Stimulated activated CD4-positive, alpha-beta T cell treated with anti-CD3 and anti-CD28 coated beads, Interleukin-1b, Interleukin-23, amount 100 ng/mL, for 1 hour (primary cell): ENCODE measurements around the gene ARHGAP40.

Source experiments
- DNase-seq, 2 donors: peaks; one replicate each; pipeline ENCODE4 v3.0.0-alpha.2; 2020; ENCODE audit warnings: low read depth in 2 of 2

ARHGAP40 gene

DNA sequence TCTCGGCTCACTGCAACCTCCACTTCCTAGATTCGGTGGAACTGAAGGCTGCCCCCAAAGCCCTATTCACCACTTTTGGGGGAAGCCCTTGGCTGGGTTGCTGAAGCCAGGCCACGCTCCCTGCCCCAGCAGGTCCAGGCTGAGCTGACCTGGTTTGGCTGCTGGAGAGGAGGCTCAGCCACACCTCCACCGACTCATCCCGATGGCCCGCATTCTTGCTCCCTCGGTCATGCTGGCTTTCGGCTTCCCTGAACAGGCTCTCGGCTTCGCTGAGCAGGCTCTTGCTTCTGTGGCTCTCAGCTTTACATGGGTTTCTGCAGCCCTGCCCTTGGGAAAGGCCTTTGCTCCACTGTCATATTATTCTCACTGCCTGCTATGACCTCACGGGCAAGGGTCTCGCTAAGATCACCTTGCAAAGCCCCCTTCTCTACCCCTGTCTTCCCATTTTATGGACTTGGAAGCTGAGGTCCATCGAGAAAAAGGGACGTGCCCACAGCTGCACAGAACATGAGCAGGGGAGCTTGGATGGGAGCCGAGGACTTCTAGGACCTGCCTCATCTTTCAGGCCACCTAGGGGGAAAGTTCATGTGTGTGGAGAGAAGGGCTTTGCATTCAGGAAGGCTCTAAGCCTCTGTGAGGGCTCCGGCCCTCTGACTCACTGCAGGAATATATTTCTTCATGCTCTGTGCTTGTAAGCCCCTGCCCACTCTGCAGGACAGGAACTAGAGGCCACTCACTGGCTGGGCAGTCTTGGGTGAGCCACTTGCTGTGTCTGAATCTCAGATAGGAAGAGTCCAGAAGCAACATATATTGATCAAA, 15.6 kb downstream of the ARHGAP40 start:
- DNase-seq: no peak

DNA sequence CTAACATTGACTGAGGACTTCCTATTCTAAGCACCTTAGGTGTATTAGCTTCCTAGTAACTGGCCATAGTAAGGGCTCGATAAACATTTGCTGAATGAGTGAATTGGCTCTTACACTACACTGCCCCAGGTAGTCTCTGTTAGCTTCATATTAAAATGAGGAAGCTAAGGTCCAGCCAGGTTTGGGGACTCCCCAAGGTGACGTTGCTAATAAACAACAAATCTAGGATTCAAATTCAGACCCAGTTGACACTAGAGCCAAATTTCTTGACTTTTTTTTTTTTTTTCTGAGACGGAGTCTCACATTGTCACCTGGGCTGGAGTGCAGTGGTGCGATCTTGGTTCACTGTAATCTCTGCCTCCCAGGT, 16.2 kb downstream of the ARHGAP40 start:
- DNase-seq: no peak

DNA sequence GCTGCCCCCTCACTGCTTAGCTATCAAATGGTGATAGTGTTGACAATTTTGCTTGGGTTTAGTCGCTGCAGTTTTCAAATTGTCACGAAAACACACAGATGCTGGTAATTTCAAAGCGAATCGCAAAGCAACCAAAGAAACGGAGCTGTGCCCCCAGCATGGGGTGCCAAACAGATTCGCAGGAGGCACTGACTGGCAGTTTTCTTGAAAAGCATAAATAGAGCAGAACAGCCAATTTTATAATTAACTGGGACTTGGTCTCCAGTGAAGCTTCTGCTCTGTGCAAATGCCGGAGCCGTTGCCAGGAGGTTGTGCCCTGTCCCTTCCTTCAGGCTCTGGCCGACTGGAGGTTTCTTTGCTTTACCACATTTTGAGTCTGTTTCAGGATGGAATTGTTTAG, 18.8 kb downstream of the ARHGAP40 start:
- DNase-seq: no peak

DNA sequence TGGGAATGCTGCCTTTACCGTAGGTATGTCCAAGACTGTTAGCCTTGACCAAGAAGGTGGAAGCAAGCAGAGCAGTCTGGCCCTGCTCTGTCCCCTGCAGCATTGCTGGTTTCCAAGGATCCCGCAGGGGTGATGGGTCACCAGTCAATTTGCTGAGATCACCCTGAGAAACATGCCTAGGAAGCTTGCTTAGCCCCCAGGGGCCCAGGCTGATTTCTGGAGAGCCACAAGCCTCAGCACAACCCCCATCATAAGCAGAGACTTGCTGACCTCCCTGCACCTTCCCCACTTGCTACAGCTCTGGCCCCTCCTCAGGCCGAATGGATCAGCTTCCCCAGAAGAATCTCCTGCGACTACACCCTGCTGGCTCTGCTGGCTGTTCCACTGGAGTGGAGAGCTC, 21.5 kb downstream of the ARHGAP40 start:
- no peak for DNase-seq

DNA sequence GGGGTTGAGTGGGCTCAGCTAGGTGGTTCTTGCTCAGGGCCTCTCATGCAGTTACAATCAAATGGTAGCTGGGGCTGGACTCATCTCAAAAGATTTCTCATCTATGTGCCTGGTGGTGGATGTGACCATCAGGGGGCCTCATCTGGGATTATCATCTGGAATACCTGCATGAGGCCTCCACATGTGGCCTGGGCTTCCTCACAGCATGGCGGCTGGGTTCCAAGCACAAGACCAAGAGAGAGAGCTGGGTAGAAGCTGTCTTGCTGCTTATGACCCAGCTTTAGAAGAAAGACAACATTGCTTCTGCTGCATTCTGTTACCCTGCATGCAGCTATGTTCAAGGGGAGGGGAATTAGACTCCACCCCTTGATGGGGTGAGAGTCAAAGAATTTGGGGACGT, 22.5 kb downstream of the ARHGAP40 start:
- DNase-seq: no peak

DNA sequence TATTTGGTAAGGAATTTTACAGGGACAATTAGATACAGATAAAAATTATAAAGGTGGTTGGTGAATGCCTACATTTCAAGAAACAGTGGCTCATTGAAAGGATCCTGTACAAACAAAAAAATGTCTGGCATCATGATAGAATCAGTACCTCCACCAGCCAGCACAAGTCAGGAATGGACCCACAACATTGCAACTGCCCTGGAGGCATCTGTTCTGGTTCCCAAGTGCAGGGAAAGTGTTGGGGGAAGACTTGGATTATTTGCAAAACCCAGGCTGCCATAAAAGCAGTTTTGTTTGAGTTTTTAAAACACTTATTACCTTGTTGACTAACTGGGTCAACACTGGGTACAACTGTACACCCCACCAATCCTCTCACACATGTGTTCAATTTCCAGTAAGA, 24.3 kb downstream of the ARHGAP40 start:
- no peak for DNase-seq

DNA sequence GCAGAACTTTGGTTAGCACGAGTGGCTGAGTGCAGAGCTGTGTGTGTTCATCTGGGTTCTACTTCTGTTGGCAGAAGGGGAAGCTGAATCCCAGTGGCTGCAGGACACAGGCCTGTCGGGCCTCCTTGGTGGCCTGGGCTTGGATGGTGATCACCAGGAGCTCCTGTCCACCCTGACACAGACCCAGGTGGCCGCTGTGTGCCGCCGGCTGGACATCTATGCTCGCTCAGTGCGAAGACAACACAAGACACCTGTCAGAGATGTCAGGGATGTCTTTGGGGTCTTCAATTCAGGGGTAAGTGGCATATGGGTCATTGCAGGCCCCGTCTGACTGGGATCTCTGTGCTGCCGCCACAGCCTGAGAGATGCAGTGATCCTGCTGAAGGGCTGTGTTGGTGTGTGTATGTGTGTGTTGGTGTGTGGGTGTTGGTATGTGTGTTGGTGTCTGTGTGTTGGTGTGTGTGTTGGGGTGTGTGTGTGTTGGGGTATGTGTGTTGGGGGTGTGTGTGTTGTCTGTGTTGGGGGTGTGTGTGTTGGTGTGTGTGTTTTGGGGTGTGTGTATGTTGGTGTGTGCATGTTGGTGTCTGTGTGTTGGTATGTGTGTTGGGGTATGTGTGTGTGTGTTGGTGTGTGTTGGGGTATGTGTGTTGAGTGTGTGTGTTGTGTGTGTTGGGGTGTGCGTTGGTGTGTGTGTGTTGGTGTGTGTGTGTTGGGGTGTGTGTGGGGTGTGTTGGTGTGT, 25.5 kb downstream of the ARHGAP40 start:
- DNase-seq: no peak

DNA sequence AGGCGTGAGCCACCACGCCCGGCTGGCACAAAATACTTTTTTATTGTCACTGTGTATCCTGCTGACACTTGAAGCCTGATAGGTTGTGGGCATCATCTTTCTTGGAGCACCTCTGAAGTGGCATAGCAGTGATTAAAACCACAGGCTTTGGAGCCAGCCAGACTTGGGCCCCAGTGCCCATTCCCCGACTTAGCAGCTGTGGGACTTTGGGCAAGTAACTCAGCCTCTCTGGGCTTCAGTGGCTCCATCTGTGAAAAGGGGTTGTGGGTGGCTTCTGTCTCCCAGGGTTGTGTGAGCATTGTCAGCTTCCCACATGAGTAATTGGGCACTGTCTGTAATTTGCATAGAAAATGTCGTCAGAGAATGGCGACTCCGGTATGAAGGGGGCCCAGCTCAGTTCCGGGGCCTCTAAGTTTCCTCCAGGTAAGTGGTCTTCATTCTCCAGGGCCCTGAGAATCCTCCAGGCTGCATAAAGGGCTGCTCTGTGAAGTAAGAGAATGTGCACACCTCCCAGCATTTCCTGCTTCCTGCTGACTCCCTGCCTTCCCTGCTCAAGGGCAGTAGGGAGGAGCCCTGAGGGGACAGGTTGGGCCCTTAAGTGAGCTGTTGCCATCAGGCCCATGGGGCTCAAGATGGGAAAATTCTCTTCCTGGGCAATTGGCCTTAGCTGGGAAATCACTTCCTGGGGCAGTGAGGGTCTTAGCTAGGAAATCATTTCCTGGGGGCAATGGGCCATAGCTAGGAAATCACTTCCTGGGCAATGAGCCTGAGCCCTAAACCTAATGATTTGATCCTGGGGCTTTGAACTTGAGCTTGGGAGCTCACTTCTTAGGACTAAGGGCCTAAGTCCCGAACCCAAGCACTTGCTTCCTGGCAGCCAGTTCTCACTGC, 27.2 kb downstream of the ARHGAP40 start:
- no peak for DNase-seq

DNA sequence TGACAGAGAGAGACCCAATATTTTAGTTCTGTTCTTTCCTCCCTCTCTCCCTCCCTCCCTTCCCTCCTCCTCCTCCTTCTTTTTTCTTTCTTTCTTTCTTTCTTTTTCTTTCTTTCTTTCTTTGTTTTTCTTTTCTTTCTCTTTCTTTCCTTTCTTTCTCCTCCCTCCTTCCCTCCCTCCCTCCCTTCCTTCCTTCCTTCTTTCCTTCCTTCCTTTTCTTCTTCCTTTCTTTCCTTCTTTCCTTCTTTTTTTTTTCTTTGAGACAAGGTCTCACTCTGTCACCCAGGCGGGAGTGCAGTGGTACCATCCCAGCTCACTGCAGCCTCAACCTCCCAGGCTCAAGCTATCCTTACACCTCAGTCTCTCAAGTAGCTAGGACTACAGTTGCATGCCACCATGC, 28.4 kb downstream of the ARHGAP40 start:
- no peak for DNase-seq

DNA sequence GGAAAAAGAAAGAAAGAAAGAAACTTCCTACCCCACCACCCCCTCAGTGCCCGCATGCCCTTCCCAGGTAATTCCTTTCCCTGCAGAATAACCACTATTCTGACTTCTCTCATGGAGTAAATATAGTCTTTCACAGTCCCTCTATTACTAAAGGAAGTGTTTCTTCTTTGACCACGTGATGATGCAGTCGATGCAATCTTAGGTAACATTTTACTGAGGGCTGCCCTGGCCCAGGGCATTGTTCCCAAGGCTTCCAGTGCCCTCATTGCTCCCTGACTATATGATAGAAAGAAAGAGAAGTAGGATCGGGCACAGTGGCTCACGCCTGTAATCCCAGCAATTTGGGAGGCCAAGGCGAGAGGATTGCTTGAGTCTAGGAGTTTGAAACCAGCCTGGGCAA, 29.1 kb downstream of the ARHGAP40 start:
- no peak for DNase-seq

DNA sequence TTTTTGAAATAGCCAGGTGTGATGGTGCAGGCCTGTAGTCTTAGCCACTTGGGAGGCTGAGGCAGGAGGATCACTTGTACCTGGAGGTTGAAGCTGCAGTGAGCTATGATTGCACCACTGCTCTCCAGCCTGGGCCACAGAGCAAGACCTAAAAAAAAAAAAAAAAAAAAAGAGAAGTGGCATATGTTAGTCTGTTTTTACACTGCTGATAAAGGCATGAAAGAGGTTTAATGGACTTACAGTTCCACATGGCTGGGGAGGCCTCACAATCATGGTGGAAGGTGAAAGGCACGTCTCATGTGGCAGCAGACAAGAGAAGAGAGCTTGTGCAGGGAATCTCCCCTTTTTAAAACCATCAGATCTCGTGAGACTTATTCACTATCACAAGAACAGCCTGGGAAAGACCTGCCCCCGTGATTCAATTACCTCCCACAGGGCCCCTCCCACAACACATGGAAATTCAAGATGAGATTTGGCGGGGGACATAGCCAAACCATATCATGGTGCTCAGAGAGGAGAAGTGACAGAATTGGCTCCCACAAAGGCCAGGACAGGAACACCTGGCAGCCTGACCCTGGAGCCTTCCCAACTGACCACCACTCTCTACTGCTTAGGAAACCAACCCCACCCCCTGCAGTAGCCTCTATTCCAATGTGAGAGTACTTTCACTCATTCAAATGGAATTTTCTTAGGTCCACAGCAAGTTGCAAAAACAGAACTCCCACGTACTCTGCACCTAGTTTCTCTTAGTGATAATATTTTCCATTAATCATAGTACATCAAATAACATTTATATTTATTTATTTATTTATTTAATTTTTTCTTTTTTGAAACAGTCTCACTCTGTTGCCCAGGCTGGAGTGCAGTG, 29.8 kb downstream of the ARHGAP40 start:
- DNase-seq: no peak

DNA sequence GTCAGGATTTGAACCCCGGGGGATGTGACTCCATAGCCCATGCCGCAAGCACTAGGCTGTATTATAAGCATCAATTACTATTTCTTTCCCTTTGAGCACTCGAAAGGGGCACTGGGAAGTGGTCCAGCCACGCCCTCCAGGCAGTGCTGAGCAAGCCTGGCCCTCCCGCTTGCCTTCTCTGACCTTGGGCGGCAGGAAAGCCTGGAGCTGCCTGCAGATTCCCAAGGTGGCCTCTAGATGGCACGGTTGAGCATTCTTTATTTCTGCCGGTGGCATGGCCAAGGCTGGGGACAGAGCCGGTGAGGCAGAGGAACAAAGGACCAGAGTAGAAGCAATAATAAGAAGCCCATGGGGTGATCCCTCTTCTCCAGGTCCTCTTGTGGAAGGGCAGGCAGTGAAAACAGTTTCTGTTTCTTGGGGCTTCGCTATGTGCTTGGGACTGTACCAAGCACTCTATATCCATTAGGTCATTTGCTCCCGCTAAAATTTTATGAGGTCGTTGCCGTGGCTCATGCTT, 32.0 kb downstream of the ARHGAP40 start:
- peak; percentile 7 to 27 for DNase-seq

DNA sequence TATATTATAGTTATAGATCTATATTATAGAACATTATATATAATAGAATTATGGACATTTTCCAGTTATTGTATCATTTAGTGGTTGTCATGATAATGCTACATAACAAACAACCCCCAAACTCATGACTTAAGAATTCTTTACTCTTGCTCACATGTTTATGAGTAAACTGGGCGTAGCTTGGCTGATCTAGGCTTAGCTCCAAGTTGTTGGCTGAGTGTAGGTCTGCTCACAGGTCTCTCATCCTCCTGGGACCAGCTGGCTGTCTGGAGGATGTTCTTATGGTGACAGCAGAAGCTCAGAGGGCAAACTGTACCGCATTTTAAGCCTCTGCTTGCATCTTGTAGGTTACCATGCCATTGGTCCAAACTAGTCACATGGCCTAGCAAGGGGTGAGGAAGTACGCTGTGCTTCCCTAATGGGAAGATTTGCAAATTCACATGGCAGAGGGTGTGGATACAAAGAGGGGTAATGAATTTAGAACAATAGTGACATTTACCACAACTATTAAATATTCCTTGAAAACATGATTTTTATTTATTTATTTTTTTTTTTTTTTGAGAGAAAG, 34.2 kb downstream of the ARHGAP40 start:
- DNase-seq: no peak

DNA sequence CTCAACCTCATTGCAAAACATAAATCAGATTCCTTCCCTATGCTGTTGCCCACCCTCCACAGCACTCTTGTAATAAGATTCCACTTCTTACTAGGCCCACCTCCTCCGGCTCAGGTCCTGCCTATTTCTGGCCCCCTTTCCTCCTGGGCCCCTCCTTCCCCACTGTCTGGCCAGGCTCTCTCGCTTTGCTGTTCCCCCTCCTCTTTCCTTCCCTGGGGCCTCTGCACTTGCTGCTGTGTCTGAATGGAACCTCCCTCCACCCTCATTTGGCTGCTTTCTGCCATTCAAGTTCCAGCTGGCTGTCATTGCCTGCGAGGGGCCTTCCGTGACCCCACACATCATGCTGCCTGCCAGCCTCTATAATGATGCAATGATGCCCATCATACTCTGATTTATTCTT, 38.9 kb downstream of the ARHGAP40 start:
- DNase-seq: no peak

DNA sequence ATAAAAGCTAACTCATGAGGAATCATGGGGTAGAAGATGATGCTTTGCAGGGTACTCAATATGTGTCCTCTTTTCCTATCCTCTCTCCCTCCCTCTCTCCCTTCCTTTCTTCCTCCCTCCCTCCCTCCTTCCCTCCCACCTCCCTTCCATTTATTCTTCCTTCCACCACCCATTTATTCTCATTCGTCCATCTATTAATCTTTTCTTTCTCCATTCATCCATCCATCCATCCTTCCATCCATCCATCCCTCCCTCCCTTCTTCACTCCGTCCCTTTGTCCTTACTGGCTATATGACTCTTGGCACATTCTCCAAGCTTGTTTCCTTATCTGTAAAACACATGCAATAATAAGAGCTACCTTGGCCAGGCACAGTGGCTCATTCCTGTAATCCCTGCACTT, 40.9 kb downstream of the ARHGAP40 start:
- DNase-seq: no peak

DNA sequence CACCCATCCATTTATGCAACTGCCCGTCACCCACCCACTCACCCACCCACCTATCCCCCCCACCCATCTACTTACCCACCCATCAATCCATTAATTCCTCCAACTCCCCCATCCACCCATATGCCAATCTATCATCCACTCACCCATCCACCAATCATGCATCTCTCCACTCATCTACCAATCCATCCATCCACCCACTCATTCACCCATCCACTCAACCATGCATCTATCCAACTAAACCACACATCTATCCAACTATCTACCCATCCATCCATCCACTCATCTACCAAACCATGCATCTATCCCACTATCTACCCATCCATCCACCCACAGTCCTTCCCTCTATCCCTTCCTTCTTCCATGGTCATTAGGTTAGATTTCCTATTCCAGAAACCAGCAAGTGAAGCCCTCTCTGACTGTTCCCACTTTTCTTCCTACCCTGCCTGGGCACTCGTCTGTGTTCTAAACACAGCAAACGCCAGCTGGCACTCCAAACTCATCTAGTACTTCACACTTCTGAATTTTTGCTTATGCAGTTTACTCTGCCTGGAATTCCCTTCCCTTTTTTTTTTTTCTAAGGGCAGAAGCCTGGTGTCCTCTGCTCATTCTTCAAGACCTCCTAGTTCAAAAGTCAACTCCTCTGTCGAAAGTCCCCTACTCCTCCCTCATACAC, 43.1 kb downstream of the ARHGAP40 start:
- no peak for DNase-seq

DNA sequence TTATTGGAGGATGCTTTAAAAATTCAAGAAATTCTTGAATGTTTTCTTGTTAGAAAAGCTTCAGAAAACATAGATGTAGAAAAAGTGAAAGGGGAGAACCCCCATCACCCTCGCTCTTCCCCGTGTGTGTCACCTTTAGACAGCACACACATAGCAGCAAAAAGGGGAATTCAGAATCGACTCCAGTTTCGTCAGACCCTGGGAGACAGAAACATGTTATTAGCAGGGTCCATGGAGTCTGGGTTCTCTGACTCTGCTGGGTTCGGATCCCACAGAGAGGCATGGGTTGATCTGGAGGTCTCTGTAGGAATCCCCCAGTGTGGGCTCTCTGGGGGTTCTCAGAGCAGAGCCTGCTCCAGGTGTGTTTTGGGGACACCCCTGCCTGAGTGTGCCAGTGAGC, 43.7 kb downstream of the ARHGAP40 start:
- no peak for DNase-seq

DNA sequence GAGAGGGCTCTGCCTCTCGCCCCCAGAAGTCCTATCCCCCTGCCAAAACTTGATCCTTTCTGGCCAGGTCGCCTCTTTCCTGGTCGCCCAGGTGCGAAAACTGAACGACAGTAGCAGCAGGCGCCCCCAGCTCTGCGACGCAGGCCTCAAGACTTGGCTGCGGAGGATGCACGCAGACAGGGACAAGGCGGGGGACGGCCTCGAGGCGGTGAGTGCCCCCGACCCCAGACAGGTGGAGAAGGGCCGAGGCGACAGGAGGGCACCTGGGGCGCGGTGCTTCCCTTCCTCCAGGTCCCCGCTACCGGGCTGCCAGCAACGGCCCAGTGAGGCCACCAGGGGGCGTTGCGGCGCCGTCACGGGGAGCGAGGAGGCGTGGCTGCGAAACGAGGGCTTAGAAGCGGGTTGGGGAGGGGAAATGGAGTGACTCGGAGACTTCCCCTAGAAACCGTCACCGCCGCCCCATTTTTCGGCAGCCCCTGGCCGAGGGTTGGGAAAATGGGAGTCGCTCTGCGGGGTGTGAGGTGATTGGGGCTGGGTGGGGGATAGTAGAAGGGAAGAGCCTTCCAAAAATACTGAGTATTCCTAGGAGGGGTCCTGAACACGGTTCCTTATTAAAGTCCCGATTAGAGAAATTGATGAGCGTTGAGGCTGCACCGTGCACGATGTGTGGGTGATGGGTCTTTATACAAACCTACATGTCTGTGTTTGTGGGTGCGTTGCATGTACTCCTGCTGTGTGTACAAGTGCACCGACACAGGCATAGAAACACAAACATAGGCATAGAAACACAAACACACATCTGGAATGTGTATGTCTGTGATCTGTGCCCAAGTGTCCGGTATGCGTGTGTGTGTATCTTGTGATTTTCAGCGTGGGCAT, 44.6 kb downstream of the ARHGAP40 start:
- DNase-seq: peak; percentile 79 to 87

DNA sequence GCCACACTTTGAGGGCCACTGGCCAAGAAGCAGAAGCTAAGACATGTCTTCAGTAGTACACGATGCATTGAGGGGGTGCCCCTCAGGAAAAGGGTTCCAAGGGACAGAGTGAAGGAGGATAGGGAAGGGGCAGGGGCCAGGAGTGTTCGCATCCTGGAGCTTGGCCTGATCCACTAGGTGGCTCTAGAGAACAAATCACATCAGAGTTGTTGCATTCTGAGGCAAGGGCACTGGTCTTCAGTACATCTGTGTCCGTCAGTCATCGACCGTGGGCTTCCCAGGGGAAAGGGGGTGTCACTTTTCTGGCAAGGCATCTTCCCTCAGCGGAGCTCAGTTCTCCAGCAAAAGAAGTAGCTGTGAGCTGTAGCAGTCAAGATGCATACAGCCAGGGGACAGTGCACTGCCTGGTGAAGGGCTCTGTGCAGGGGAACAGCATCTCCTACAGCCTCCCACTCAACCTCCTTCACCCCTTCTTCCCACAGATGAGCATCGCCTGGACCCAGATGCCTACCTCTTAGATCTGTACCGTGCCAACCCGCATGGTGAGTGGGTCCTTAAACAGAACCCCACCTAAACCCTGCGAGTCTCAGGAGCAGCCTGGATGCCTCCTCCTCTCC, 47.8 kb downstream of the ARHGAP40 start:
- DNase-seq: no peak
